OCI-LY3 (cell line): Measurements from ENCODE around the gene ADAMTS6.

ENCODE experiments used
- CTCF ChIP-seq: fragments of 200-600, 300-600 bp; sonication (generic); IDR thresholded peaks from 2 replicates; pipeline ENCODE4 v1.5.1; 2014; ENCODE audit warnings: antibody characterized with exemption, low read length, low read depth
- EZH2phosphoT487 ChIP-seq: fragments of 200-600 bp; shearing (Covaris generic); IDR thresholded peaks from 2 replicates; pipeline ENCODE4 v1.6.1; 2018; ENCODE audit warnings: antibody characterized with exemption, mixed run types, low read depth

- no peak for TF ChIP-seq CTCF
- TF ChIP-seq EZH2phosphoT487, result no peak
These were observed 380.1 kb downstream of the ADAMTS6 start for GRCh38 chr5:65101632-65102100.
